HL-60 (cell line): ENCODE results near the gene SPATS2.
"Not testable (repeated sequence)": the region's sequence is repeated elsewhere in the genome, so short reads cannot be mapped to it uniquely, and the experiment has no call there.

Source experiments
- DNase-seq, 2 experiments: peaks; one replicate each; pipeline ENCODE4 v3.0.0-alpha.2; 2010 to 2020; ENCODE audit warnings: low read depth in 1 of 2, low spot score in 1 of 2
- H3K27ac ChIP-seq: fragments of 250-450 bp; sonication (Bioruptor Pico); replicated peaks from 2 replicates; pipeline ENCODE4 v1.5.1; 2020; ENCODE audit warnings: mild to moderate bottlenecking, moderate library complexity
- H3K27me3 ChIP-seq: fragments of 250-450 bp; sonication (Bioruptor Pico); 2 replicates; pipeline ENCODE4 v1.5.1; 2021; ENCODE audit warnings: mild to moderate bottlenecking, moderate library complexity; ENCODE audit not compliant: insufficient read depth, poor library complexity, severe bottlenecking
- H3K4me3 ChIP-seq: replicated peaks from 2 replicates; pipeline ENCODE4 v1.5.1; 2011; ENCODE audit warnings: mild to moderate bottlenecking, control low read depth, low read length; ENCODE audit not compliant: insufficient read depth
- CTCF ChIP-seq: IDR thresholded peaks from one replicate; pipeline ENCODE4 v1.5.1; 2011; ENCODE audit warnings: low read length, control low read depth, inconsistent platforms; ENCODE audit not compliant: insufficient read depth
- GABPA ChIP-seq: IDR thresholded peaks from 2 replicates; pipeline ENCODE4 v1.6.1; 2012; ENCODE audit warnings: low read depth
- POLR2AphosphoS5 ChIP-seq: IDR thresholded peaks from 2 replicates; pipeline ENCODE4 v1.6.1; 2012; ENCODE audit warnings: low read depth
- REST ChIP-seq: IDR thresholded peaks from 2 replicates; pipeline ENCODE4 v1.6.1; 2012; ENCODE audit warnings: low read depth; ENCODE audit not compliant: insufficient replicate concordance
- SPI1 ChIP-seq: IDR thresholded peaks from 2 replicates; pipeline ENCODE4 v1.6.1; 2012; ENCODE audit warnings: low read depth, mild to moderate bottlenecking, borderline replicate concordance
- long read RNA-seq: library from polyadenylated mRNA; unstranded; transcript quantifications from one replicate; pipeline ENCODE4 v2.0.0, GENCODE V29; 2020

The SPATS2 gene
- long read RNA-seq, partial matches to known transcripts, result 3 of 14 reads
- long read RNA-seq, other reads (novel, unspliced or antisense), result 6 of 14 reads

- TF ChIP-seq REST (no peak), GABPA (no peak), CTCF (no peak), POLR2AphosphoS5 (no peak; the same call in none of the 2 replicates), SPI1 (no peak; the same call in 1 of the 2 replicates)
- Histone ChIP-seq H3K4me3 (peak within 1 kb of the TSS; percentile 68), H3K27ac (peak within 1 kb of the TSS; percentile 97), H3K27me3 (no peaks in the 10 kb centered on the region)
- DNase-seq, result no peak
Measured at GRCh38 chr12:49367381-49368239, at the start of gene SPATS2. Gene SPATS2, plus strand, starts transcription at chr12:49367462. Its CDS starts 93,551 bp downstream, at chr12:49461013.

- not testable (repeated sequence) for H3K27ac ChIP-seq, H3K4me3 ChIP-seq, DNase-seq, H3K27me3 ChIP-seq
Measured at GRCh38 chr12:49320411-49321103, 46.7 kb upstream of the SPATS2 start.

- peak overlapping the region; percentile 80 for H3K27ac ChIP-seq
- no peaks in the 10 kb centered on the region for H3K27me3 ChIP-seq
- H3K4me3 ChIP-seq, result peak overlapping the region; percentile 94
- TF ChIP-seq POLR2AphosphoS5 (no peak), GABPA (no peak), SPI1 (no peak), CTCF (no peak), REST (no peak)
- DNase-seq, result no peak
Measured at GRCh38 chr12:49322367-49322707, 44.9 kb upstream of the SPATS2 start.

GRCh38 chr12:49322708-49323523 is 44.3 kb upstream of the SPATS2 start, which contains the start of gene TROAP:
Gene TROAP, plus strand, starts transcription at chr12:49323255. Its CDS starts 354 bp downstream, at chr12:49323609.
- H3K27ac ChIP-seq, result peak within 1 kb of the TSS; percentile 80
- peak; percentile 94 to 99 for DNase-seq
- H3K4me3 ChIP-seq, result peak within 1 kb of the TSS; percentile 94
- TF ChIP-seq POLR2AphosphoS5, result peak; percentile 81
- TF ChIP-seq GABPA, result no peak
- no peak for TF ChIP-seq CTCF
- no peak for TF ChIP-seq SPI1
- H3K27me3 ChIP-seq, result no peaks in the 10 kb centered on the region
